ENCODE measurements around the gene TMEM9B.

The TMEM9B gene

GRCh38 chr11:8905528-8906165 lies 58.6 kb downstream of the TMEM9B start:
- Mint-ChIP-seq H3K36me3 (peaks cover 0 to 4% of the 10 kb centered on the region in 2 donors), H3K4me1 (peaks cover 9 to 22% of the 10 kb centered on the region in 2 donors), H3K4me3 (no peak overlapping the region), H3K9me3 (peaks cover 0 to 8% of the 10 kb centered on the region in 2 donors), H3K27ac (no peak overlapping the region), H3K27me3 (peaks cover 10 to 19% of the 10 kb centered on the region in 2 donors)
- ATAC-seq (replicated peaks) = no peak
- DNase-seq = no peak

DNA sequence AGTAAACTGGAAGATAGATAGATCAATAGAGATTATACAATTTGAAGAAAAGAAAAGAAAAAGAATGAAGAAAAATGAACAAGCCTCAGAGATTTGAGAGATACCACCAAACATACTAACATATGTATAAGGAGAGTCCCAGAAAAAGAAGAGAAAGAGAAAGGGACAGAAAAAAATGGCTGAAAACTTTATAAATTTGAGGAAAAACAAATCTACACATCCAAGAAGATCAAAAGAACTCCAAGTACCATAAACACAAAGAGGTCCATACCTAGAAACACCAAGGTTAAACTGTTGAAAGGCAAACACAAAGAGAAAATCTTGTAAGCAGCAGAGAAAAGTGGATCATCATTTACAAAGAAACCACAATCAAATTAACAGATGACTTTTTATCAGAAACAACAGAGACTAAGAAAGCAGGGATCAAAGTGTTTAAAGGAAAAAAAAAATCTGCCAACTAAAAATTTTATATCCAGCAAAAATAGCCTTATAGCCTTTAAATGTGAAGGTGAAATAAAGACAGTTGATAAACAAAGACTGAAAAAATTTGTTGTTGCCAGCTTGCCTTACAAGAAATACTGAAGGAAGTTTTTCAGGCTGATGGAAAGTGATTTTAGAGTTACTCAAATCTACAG lies 65.0 kb downstream of the TMEM9B start:
- Mint-ChIP-seq H3K27me3 (peaks cover 6% of the 10 kb centered on the region in 2 donors), H3K9me3 (peaks cover 6 to 17% of the 10 kb centered on the region in 2 donors), H3K27ac (no peak overlapping the region), H3K4me1 (no peaks in the 10 kb centered on the region), H3K36me3 (peaks cover 0 to 9% of the 10 kb centered on the region in 2 donors), H3K4me3 (no peak overlapping the region)
- no peak for DNase-seq
- no peak for ATAC-seq (replicated peaks)

All from stimulated activated naive B cell treated with anti-CD40 and anti-IgM and Interleukin-4, amounts not matched to agents 10 μg/mL and 1 μg/mL and 100 μg/mL, for 72 hours (primary cell).